ENCODE results near the gene BTN3A1. TPM values are rescaled to one million over a fixed set of nuclear protein-coding genes. Genes with fewer than 3 reads are reported as not detected.
A peak's percentile ranks its signal among the peaks of the same experiment; 100 is the strongest.
"Not testable (repeated sequence)": the region's sequence is repeated elsewhere in the genome, so short reads cannot be mapped to it uniquely, and the experiment has no call there.

BTN3A1 gene
- total RNA-seq, 2 donors from 2014 or later = 5.7 to 12.4 TPM

- no peak for ATAC-seq
- intact Hi-C loops (cut with DNase I) = no loop called here
- DNase-seq = no peak
Measured at GRCh38 chr6:26375270-26375669, 26.8 kb upstream of the BTN3A1 start.

GRCh38 chr6:26377719-26378118, 24.4 kb upstream of the BTN3A1 start:
- DNase-seq = no peak
- no peak for ATAC-seq
- intact Hi-C loops (cut with DNase I) = no loop called here

- intact Hi-C loops (cut with DNase I); ATAC-seq; DNase-seq: not testable (repeated sequence)
Measured at GRCh38 chr6:26378143-26378542, 23.9 kb upstream of the BTN3A1 start.

GRCh38 chr6:26379292-26379691, 22.8 kb upstream of the BTN3A1 start:
- DNase-seq (no peak), ATAC-seq (no peak)
- intact Hi-C loops (cut with DNase I) = no loop called here

GRCh38 chr6:26379740-26380139, 22.3 kb upstream of the BTN3A1 start:
- no peak for ATAC-seq
- DNase-seq = no peak
- intact Hi-C loops (cut with DNase I) = no loop called here

GRCh38 chr6:26380256-26380655, 21.8 kb upstream of the BTN3A1 start:
- intact Hi-C loops (cut with DNase I) = no loop called here
- no peak for DNase-seq
- no peak for ATAC-seq

GRCh38 chr6:26382121-26382520, 20.0 kb upstream of the BTN3A1 start:
- intact Hi-C loops (cut with DNase I) = no loop called here
- DNase-seq (no peak), ATAC-seq (no peak)

- intact Hi-C loops (cut with DNase I) = no loop called here
- ATAC-seq (peak; percentile 60 to 75), DNase-seq (no peak)
Measured at GRCh38 chr6:26383624-26384417, 18.3 kb upstream of the BTN3A1 start.

GRCh38 chr6:26385734-26386125, 16.3 kb upstream of the BTN3A1 start:
- ATAC-seq (no peak), DNase-seq (no peak)
- intact Hi-C loops (cut with DNase I) = no loop called here

GRCh38 chr6:26387565-26387964, 14.5 kb upstream of the BTN3A1 start:
- ATAC-seq (no peak), DNase-seq (no peak)
- intact Hi-C loops (cut with DNase I) = no loop called here

GRCh38 chr6:26388014-26388413, 14.1 kb upstream of the BTN3A1 start:
- DNase-seq (no peak), ATAC-seq (no peak)
- intact Hi-C loops (cut with DNase I) = no loop called here

GRCh38 chr6:26388441-26388840, 13.6 kb upstream of the BTN3A1 start:
- ATAC-seq = no peak
- no peak for DNase-seq
- intact Hi-C loops (cut with DNase I) = no loop called here

- intact Hi-C loops (cut with DNase I) = no loop called here
- ATAC-seq (no peak), DNase-seq (no peak)
Measured at GRCh38 chr6:26389349-26389894, 12.7 kb upstream of the BTN3A1 start.

GRCh38 chr6:26390531-26390930, 11.5 kb upstream of the BTN3A1 start:
- intact Hi-C loops (cut with DNase I) = no loop called here
- DNase-seq (no peak), ATAC-seq (no peak)

- intact Hi-C loops (cut with DNase I) = no loop called here
- ATAC-seq = peak in 1 of 2 donors; percentile 34
- no peak for DNase-seq
Measured at GRCh38 chr6:26392932-26393636, 9.0 kb upstream of the BTN3A1 start.

- peak; percentile 32 for DNase-seq
- intact Hi-C loops (cut with DNase I) = no loop called here
Measured at GRCh38 chr6:26394289-26394688, 7.8 kb upstream of the BTN3A1 start.

GRCh38 chr6:26398555-26398954, 3.5 kb upstream of the BTN3A1 start:
- DNase-seq (no peak), ATAC-seq (no peak)
- intact Hi-C loops (cut with DNase I) = no loop called here

More at GRCh38 chr6:26394289-26394688, 7.8 kb upstream of the BTN3A1 start:
- ATAC-seq = peak in 1 of 2 donors; percentile 62

- intact Hi-C loops (cut with DNase I) = no loop called here
- ATAC-seq (no peak), DNase-seq (no peak)
Measured at GRCh38 chr6:26400626-26401025, 1.4 kb upstream of the BTN3A1 start.

- ATAC-seq (no peak), DNase-seq (no peak)
- intact Hi-C loops (cut with DNase I) = no loop called here
Measured at GRCh38 chr6:26401389-26401986, 587 bp upstream of the BTN3A1 start.

- DNase-seq (no peak), ATAC-seq (no peak)
- intact Hi-C loops (cut with DNase I) = no loop called here
Measured at GRCh38 chr6:26403893-26404292, 1.8 kb downstream of the BTN3A1 start.

Data from left cardiac atrium (tissue), 4 donors.